ENCODE data around the gene SLC2A2.

GRCh38 chr3:171000281-171000680 lies 26.2 kb downstream of the SLC2A2 start:
- TF ChIP-seq CTCF (conservative IDR thresholded peaks at IDR 0.05 in 1 of 2, IDR thresholded peaks at IDR 0.05 in 1 of 2; ENCODE audit: low read depth in 1 of 2, low read length in 2 of 2) (no peak), EZH2 (IDR thresholded peaks at IDR 0.05; ENCODE audit: low read length, missing control alignments) (no peak)
